Kidney tubule cell (primary cell): ENCODE measurements around the gene TNFAIP8L1.
A peak's percentile ranks its signal among the peaks of the same experiment; 100 is the strongest.

Source experiments
- DNase-seq: peaks from one replicate; pipeline ENCODE4 v3.0.0-alpha.2; 2018; ENCODE audit warnings: low spot score

Gene TNFAIP8L1

GRCh38 chr19:4609878-4610511 is 29.3 kb upstream of the TNFAIP8L1 start:
- DNase-seq, result no peak

DNA sequence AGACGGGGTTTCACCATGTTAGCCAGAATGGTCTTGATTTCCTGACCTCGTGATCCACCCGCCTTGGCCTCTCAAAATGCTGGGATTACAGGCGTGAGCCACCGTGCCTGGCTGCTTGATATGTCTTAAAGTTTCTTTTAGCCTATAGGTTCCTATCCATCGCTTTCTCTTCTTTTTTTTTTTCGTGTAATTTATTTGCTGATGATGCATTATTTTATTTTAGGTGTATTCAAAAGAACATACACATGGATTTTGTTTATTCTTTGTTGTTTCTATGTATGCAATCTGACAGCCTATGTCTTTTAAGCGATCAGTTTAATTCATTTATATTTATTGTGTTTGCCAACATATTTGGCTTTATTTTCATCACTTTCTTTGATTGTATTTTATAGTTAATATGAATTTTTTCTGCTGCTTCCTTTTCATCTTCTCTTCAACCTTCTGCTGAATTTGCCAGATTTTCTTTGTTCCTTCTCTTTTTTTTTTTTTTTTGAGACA is 26.0 kb upstream of the TNFAIP8L1 start:
- DNase-seq, result no peak

GRCh38 chr19:4618019-4618418 is 21.3 kb upstream of the TNFAIP8L1 start:
- no peak for DNase-seq

DNA sequence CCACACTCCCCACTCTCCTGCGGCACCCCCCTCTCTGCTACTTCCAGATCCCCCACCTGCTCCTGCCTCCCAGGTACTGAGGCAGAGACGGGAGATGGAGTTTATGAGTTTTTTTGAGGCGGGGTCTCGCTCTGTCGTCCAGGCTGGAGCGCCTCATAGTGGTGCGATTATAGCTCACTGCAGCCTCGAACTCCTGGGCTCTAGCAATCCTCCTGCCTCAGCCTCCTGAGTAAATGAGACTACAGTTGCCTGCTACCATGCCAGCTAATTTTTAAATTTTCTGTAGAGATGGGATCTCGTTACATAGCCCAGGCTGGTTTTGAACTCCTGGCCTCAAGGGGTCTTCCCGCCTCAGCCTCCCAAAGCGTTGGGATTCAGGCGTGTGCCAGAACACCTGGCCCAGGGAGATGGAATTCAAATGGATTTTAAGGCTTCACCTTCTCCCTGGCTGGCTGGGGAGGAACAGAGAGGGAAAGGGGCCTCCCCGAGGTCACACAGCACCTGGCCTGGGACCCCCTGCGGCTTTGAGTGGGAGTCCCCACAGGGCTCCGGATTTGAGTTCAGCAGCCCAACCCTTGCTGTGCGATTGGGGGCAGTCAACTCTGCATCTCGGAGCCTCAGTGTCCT is 19.5 kb upstream of the TNFAIP8L1 start:
- DNase-seq, result no peak

DNA sequence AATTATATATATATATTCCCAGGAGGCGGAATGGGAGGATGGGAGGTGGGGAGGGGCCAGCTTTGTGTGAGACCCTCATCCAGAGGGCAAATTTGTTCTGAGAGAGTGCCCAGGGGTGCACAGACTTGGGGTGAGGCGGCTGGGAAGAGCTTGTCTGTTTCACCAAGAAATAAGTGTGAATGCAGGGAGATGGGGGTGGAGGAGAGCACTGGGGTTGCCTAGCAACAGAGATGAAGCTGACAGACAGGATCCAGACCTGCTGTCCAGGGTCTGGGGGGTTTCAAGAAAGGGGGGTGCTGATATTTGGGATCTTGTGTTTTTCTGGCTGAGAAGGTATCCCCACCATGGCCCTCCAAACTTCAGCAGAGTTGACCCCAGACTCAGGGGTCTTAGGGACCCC is 18.6 kb upstream of the TNFAIP8L1 start:
- DNase-seq, result no peak

DNA sequence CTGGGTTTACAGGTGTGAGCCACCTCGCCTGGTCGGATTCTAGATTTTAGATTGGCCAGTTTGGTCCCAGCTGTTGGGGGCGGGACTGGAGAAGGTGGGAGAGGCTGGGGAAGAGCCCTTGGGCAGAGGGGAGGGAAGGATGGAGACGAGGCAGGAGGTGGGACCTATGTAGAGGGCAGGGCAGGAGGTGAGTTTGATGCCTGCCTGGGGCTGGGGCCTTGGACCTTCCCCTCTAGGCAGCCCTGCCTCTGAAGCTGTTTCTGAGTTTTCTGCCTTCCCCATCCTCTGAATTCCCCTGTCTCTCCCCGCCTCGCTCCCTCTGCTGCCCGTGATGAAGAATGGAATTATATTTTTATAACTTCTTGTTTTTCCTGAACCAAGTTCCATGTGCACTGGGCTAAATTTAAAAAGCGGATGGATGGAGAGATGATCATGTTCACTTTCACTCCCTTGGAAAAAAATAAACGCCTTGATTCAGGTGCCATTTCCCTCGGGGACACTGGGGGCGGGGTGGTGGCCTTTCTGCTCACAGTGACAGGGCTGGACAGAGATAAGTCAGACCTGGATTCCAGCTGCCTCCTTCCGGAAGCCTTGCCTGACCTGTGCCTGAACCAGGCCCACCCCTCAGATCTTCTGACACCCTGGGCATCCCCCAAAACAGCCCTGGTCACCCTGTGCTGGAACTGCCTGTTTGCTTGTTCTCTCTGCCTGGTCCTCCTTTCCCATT is 16.5 kb upstream of the TNFAIP8L1 start:
- no peak for DNase-seq

DNA sequence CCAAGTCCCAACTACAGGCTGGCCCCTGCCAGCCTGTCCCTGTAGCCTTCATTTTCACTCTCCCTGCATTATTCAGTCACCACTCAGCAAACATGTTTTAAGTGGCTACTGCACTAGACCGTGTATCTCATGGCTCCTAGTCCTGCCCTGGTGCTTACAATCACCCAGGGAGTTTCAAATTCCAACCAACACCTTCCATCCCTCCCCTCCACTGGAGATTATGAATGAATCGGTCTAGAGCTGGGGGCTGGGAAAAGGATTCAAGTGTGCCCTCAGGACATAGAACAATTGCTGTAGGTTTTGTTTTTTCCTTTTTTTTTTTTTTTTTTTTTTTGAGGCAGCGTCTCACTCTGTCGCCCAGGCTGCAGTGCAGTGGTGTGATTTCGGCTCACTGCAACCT is 15.0 kb upstream of the TNFAIP8L1 start:
- no peak for DNase-seq

DNA sequence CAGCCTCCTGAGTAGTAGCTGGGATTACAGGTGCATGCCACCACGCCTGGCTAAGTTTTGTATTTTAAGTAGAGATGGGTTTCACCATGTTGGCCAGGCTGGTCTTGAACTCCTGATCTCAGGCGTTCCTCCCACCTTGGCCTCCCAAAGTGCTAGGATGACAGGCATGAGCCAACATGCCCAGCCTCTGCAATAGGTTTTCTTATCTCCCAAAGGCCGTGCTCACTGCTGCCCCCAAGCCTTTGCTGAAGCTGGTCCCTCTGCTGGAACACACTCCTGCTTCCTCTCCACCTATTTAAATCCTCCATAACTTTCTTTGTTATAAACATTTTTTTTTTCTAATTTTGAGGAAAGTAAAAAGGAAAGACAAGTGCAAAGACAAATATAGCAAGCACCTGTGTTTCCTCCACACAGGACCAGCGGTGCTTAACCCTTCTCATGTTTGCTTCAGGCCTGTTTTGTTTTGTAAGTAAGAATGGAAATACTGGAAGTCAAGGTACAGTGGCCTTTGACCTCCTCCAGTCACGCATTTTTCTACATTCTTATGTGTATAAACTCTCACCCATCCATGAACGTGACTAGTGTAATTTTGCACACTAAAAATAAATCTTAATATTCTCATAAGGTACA is 14.5 kb upstream of the TNFAIP8L1 start:
- no peak for DNase-seq

GRCh38 chr19:4633140-4633967 is 6.0 kb upstream of the TNFAIP8L1 start:
- DNase-seq, result peak; percentile 93

DNA sequence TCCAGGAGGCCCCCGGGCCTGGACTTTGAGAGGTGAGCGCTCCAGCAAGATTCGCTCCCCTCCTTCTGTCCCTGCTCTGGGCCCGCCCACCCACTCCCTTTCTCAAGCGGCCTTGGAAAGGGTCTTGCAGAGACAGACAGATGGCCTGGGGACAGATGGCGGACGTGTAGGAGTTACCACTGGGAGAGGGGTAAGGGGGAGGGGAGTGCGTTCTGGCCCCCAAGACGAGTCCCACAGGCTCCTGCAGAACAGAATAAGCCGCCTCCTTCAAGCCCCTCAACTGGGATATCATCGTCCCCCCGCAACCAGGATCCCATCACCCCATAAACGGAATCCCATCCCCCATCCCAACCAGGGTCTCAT is 3.6 kb upstream of the TNFAIP8L1 start:
- no peak for DNase-seq

DNA sequence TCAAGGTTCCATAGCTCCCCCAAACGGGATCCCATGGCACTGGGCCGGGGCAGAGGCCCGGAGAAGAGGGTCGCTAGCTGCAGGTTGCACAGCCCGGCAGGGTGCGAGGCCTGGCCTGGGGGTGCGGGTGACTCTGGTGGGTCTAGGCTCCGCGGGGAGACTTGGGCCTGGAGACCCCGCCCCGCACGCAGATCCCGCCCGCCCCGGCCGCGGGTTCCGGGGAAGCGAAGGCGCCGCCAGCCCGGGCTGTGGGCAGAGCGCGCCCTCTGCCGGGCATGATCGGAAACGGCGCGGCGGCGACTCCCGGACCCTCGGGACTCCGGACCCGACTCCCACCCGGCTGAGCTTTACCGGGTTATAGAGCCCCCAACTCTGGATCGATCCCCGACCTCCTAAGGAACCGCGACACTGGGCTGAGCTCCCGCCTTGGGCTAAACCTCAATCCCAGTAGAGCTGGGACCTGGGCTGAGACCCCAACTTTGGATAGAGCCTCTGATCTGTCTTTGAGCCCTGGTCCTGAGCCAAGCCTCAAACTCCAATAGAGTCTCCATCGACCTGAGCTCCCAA is 3.1 kb upstream of the TNFAIP8L1 start:
- DNase-seq, result peak; percentile 53

- DNase-seq, result no peak
These were observed 2.6 kb upstream of the TNFAIP8L1 start for GRCh38 chr19:4636761-4637160.

- DNase-seq, result no peak
These were observed 999 bp upstream of the TNFAIP8L1 start for GRCh38 chr19:4638317-4638716.

GRCh38 chr19:4639531-4640246 is 373 bp downstream of the TNFAIP8L1 start:
- DNase-seq, result no peak

GRCh38 chr19:4640247-4641000 is 1.1 kb downstream of the TNFAIP8L1 start:
- no peak for DNase-seq

DNA sequence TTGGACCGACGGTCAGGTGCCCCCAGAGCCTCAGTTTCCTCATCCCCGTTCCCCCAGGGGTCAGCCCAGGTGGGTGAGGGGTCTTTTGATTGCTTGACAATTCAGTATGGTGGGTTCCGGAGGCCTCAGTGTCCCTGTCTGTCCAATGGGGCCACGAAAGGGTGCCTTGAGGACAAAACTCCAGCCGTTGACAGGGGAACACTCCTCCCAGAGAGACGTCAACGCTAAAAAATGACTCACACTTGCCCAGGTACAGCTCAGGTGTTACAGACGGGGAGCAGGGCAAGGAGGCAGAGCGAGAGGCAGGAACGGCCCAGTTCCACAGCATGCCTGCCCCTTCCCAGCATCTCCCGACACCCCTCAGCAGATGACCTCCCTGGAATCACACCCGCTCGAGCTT is 1.8 kb downstream of the TNFAIP8L1 start:
- no peak for DNase-seq

DNA sequence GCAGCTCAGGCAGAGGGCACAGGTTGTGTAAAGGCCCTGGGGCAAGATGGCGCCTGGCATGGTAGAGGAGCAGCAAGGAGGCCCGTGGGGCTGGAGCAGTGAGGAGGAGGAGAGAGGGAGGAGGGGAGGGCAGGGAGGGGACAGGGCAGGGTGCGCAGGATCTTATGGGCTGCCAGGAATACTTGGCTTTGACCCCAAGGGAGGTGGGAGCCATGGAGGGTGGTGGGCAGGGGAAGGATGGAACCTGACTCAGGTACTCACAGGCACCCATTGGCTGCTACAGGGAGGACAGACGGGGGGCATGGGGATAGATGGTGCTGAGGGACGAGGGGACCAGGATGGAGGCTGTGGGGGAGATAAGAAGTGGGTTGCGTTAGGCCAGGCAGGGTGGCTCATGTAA is 3.3 kb downstream of the TNFAIP8L1 start:
- DNase-seq, result no peak

GRCh38 chr19:4645718-4646117 is 6.4 kb downstream of the TNFAIP8L1 start:
- DNase-seq, result no peak

GRCh38 chr19:4647676-4648644 is 8.6 kb downstream of the TNFAIP8L1 start:
- no peak for DNase-seq
